ENCODE measurements around the gene WIZ.

GRCh38 chr19:15437355-15438123 lies 12.2 kb downstream of the WIZ start:
- no peak for TF ChIP-seq POLR2A (IDR thresholded peaks at IDR 0.05; ENCODE audit: low read depth, low read length)
- TF ChIP-seq TAF1 (IDR thresholded peaks at IDR 0.05; ENCODE audit: borderline replicate concordance, low read depth, low read length) = no peak
